ENCODE results near the gene DEFB123.

The DEFB123 gene

DNA sequence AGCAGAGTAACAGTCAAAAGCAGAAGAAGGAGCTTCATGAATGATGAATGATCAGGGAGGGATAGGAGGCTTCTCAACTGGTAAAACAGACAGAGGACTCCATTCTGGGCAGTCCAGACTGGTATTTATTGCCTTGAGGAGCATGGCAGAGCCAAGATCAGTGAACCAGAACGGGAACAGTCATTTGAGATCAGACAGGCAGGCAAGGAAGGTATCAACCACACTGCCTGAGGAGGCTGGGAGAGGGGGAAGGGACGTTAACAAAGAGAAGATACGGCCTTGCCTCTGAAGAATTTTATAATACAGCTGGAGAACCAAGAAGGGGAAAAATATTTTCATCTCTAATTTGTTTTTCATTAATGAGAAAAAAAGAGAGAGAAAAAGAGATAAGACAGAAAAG is 34.3 kb upstream of the DEFB123 start, which contains the start of gene DEFB121:
Gene DEFB121, minus strand, starts transcription at position 101 of the 400 bp plus-strand sequence. Its CDS starts 63 bp downstream, at position 38.
- Histone ChIP-seq H3K4me3 (ENCODE audit: low read depth, low read length) (no peak within 1 kb of the TSS), H4K91ac (ENCODE audit: low read depth, low read length) (no peak within 1 kb of the TSS), H3K14ac (ENCODE audit: low read length) (no peak within 1 kb of the TSS), H2AK5ac (ENCODE audit: low read length) (no peak within 1 kb of the TSS), H3K27me3 (ENCODE audit: insufficient read depth, low read length) (no peaks in the 10 kb centered on the region), H2AFZ (ENCODE audit: insufficient read depth, low read length, poor library complexity) (no peak within 1 kb of the TSS), H3K36me3 (ENCODE audit: control insufficient read depth in 1 of 2, insufficient read depth in 2 of 2, low read length in 2 of 2) (no peaks in the 10 kb centered on the region), H3K4me1 (ENCODE audit: control insufficient read depth in 1 of 2, insufficient read depth in 2 of 2, low read length in 2 of 2) (no peaks in the 10 kb centered on the region), H2BK5ac (ENCODE audit: low read depth, low read length, poor library complexity) (no peak within 1 kb of the TSS), H2BK120ac (ENCODE audit: insufficient read depth, low read length, poor library complexity) (no peak within 1 kb of the TSS), H4K12ac (ENCODE audit: low read depth, low read length) (no peak within 1 kb of the TSS), H3K4ac (ENCODE audit: low read depth, low read length) (no peak within 1 kb of the TSS), H3K79me1 (ENCODE audit: low read length) (no peaks in the 10 kb centered on the region), H3K23ac (ENCODE audit: low read length) (no peak within 1 kb of the TSS), H2BK12ac (ENCODE audit: low read length) (no peak within 1 kb of the TSS), H3K27ac (ENCODE audit: low read depth, low read length) (no peak within 1 kb of the TSS), H3K9ac (ENCODE audit: low read length) (no peak within 1 kb of the TSS), H3K9me3 (ENCODE audit: insufficient read depth, low read depth, low read length) (peaks cover 17% of the 10 kb centered on the region), H3K18ac (ENCODE audit: low read length) (no peak within 1 kb of the TSS), H3K79me2 (ENCODE audit: control insufficient read depth, insufficient read depth, low read length, poor library complexity) (no peaks in the 10 kb centered on the region), H4K8ac (ENCODE audit: low read depth, low read length) (no peak within 1 kb of the TSS), H3K4me2 (ENCODE audit: low read length) (no peak within 1 kb of the TSS)
- no peak for DNase-seq
- no CpG with 5 or more reads among the region's 3 CpGs for whole genome bisulfite sequencing (ENCODE audit: extremely low coverage, insufficient coverage, insufficient read length)

DNA sequence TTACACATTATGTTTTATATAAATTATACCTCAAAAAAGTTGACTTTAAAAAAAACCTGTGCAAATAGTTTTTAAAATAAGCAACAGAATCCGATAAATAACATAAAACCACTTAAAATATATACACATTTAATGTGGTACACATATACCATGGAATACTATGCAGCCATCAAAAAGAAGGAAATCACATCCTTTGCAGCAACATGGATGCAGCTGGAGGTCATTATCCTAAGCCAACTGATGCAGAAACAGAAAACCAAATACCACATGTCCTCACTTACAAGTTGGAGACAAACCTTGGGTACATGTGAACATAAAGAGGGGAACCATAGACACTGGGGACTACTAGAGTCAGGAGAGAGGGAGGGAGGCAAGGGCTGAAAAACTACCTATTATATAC is 30.4 kb upstream of the DEFB123 start:
- DNase-seq = no peak
- Histone ChIP-seq H3K36me3 (ENCODE audit: control insufficient read depth in 1 of 2, insufficient read depth in 2 of 2, low read length in 2 of 2) (no peaks in the 10 kb centered on the region), H2AK5ac (ENCODE audit: low read length) (no peak overlapping the region), H3K79me1 (ENCODE audit: low read length) (no peaks in the 10 kb centered on the region), H3K4me3 (ENCODE audit: low read depth, low read length) (no peak overlapping the region), H2BK120ac (ENCODE audit: insufficient read depth, low read length, poor library complexity) (no peak overlapping the region), H3K4me1 (ENCODE audit: control insufficient read depth in 1 of 2, insufficient read depth in 2 of 2, low read length in 2 of 2) (no peaks in the 10 kb centered on the region), H3K9me3 (ENCODE audit: insufficient read depth, low read depth, low read length) (peaks cover 17% of the 10 kb centered on the region), H3K79me2 (ENCODE audit: control insufficient read depth, insufficient read depth, low read length, poor library complexity) (no peaks in the 10 kb centered on the region), H3K9ac (ENCODE audit: low read length) (no peak overlapping the region), H3K27ac (ENCODE audit: low read depth, low read length) (no peak overlapping the region), H4K91ac (ENCODE audit: low read depth, low read length) (no peak overlapping the region), H2BK12ac (ENCODE audit: low read length) (no peak overlapping the region), H2AFZ (ENCODE audit: insufficient read depth, low read length, poor library complexity) (no peak overlapping the region), H3K27me3 (ENCODE audit: insufficient read depth, low read length) (no peaks in the 10 kb centered on the region), H4K8ac (ENCODE audit: low read depth, low read length) (no peak overlapping the region), H3K18ac (ENCODE audit: low read length) (no peak overlapping the region), H3K23ac (ENCODE audit: low read length) (no peak overlapping the region), H4K12ac (ENCODE audit: low read depth, low read length) (no peak overlapping the region), H3K4ac (ENCODE audit: low read depth, low read length) (no peak overlapping the region), H3K4me2 (ENCODE audit: low read length) (no peak overlapping the region), H3K14ac (ENCODE audit: low read length) (no peak overlapping the region), H2BK5ac (ENCODE audit: low read depth, low read length, poor library complexity) (no peak overlapping the region)
- no CpG with 5 or more reads among the region's 1 CpG for WGBS (ENCODE audit: extremely low coverage, insufficient coverage, insufficient read length)

DNA sequence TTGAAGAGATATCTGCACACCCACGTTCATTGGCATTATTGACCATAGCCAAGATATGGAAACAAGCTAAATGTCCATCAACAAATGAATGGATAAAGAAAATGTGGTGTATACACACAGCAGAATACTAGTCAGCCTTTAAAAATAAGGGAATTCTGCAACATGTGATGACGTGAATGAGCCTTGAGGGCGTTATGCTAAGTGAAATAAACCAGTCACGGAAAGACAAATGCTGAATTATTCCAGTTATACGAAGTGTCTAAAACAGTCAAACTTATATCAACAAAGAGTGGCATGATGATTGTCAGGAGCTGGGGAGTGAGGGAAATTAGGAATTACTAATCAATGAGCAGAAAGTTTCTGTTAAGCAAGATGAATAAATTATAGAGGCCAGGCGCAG is 26.1 kb upstream of the DEFB123 start:
- H3K18ac ChIP-seq (ENCODE audit: low read length) = no peak overlapping the region
- H3K9me3 ChIP-seq (ENCODE audit: insufficient read depth, low read depth, low read length) = peaks cover 10% of the 10 kb centered on the region
- H3K4me1 ChIP-seq (ENCODE audit: control insufficient read depth in 1 of 2, insufficient read depth in 2 of 2, low read length in 2 of 2) = no peaks in the 10 kb centered on the region
- H3K14ac ChIP-seq (ENCODE audit: low read length) = no peak overlapping the region
- H3K27me3 ChIP-seq (ENCODE audit: insufficient read depth, low read length) = no peaks in the 10 kb centered on the region
- no peak overlapping the region for H3K9ac ChIP-seq (ENCODE audit: low read length)
- H3K79me1 ChIP-seq (ENCODE audit: low read length) = no peaks in the 10 kb centered on the region
- H3K23ac ChIP-seq (ENCODE audit: low read length) = no peak overlapping the region
- H4K8ac ChIP-seq (ENCODE audit: low read depth, low read length) = no peak overlapping the region
- no peak for DNase-seq
- H3K27ac ChIP-seq (ENCODE audit: low read depth, low read length) = no peak overlapping the region
- no peak overlapping the region for H2BK5ac ChIP-seq (ENCODE audit: low read depth, low read length, poor library complexity)
- H3K36me3 ChIP-seq (ENCODE audit: control insufficient read depth in 1 of 2, insufficient read depth in 2 of 2, low read length in 2 of 2) = no peaks in the 10 kb centered on the region
- H4K91ac ChIP-seq (ENCODE audit: low read depth, low read length) = no peak overlapping the region
- H3K4me3 ChIP-seq (ENCODE audit: low read depth, low read length) = no peak overlapping the region
- no peak overlapping the region for H2AK5ac ChIP-seq (ENCODE audit: low read length)
- WGBS (ENCODE audit: extremely low coverage, insufficient coverage, insufficient read length) = no CpG with 5 or more reads among the region's 6 CpGs
- no peak overlapping the region for H2BK120ac ChIP-seq (ENCODE audit: insufficient read depth, low read length, poor library complexity)
- no peak overlapping the region for H4K12ac ChIP-seq (ENCODE audit: low read depth, low read length)
- H2BK12ac ChIP-seq (ENCODE audit: low read length) = no peak overlapping the region
- H2AFZ ChIP-seq (ENCODE audit: insufficient read depth, low read length, poor library complexity) = no peak overlapping the region
- H3K4ac ChIP-seq (ENCODE audit: low read depth, low read length) = no peak overlapping the region
- H3K79me2 ChIP-seq (ENCODE audit: control insufficient read depth, insufficient read depth, low read length, poor library complexity) = no peaks in the 10 kb centered on the region
- no peak overlapping the region for H3K4me2 ChIP-seq (ENCODE audit: low read length)

DNA sequence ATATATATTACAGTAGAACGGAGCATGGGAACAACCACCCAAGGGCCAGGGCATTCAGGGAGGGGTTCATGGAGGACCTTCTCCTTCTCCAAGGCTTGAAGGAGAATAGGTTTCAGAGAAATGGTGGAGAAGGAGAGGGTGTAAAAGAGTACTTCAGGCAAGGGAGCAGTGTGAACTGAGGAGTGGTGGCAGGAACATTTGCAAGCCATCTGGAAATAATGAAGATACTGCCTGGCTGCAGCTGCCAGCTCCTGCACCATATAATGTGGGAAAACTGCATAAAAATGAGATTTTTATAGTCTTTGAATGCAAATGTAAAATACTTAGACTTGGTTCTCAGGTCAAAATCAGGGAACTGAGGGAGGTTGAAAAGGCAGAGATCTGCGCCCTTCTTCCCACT is 24.8 kb upstream of the DEFB123 start:
- H3K79me1 ChIP-seq (ENCODE audit: low read length) = no peaks in the 10 kb centered on the region
- H3K36me3 ChIP-seq (ENCODE audit: control insufficient read depth in 1 of 2, insufficient read depth in 2 of 2, low read length in 2 of 2) = no peaks in the 10 kb centered on the region
- H2AK5ac ChIP-seq (ENCODE audit: low read length) = no peak overlapping the region
- WGBS (ENCODE audit: extremely low coverage, insufficient coverage, insufficient read length) = no CpG with 5 or more reads among the region's 2 CpGs
- H3K79me2 ChIP-seq (ENCODE audit: control insufficient read depth, insufficient read depth, low read length, poor library complexity) = no peaks in the 10 kb centered on the region
- no peak overlapping the region for H4K12ac ChIP-seq (ENCODE audit: low read depth, low read length)
- no peak overlapping the region for H3K4me3 ChIP-seq (ENCODE audit: low read depth, low read length)
- DNase-seq = no peak
- no peak overlapping the region for H3K14ac ChIP-seq (ENCODE audit: low read length)
- H3K4ac ChIP-seq (ENCODE audit: low read depth, low read length) = no peak overlapping the region
- peaks cover 10% of the 10 kb centered on the region for H3K9me3 ChIP-seq (ENCODE audit: insufficient read depth, low read depth, low read length)
- H3K4me2 ChIP-seq (ENCODE audit: low read length) = no peak overlapping the region
- H2BK12ac ChIP-seq (ENCODE audit: low read length) = no peak overlapping the region
- H3K27me3 ChIP-seq (ENCODE audit: insufficient read depth, low read length) = no peaks in the 10 kb centered on the region
- no peak overlapping the region for H4K8ac ChIP-seq (ENCODE audit: low read depth, low read length)
- H2BK5ac ChIP-seq (ENCODE audit: low read depth, low read length, poor library complexity) = no peak overlapping the region
- no peak overlapping the region for H3K23ac ChIP-seq (ENCODE audit: low read length)
- no peak overlapping the region for H4K91ac ChIP-seq (ENCODE audit: low read depth, low read length)
- no peak overlapping the region for H2BK120ac ChIP-seq (ENCODE audit: insufficient read depth, low read length, poor library complexity)
- H3K27ac ChIP-seq (ENCODE audit: low read depth, low read length) = no peak overlapping the region
- H3K9ac ChIP-seq (ENCODE audit: low read length) = no peak overlapping the region
- H2AFZ ChIP-seq (ENCODE audit: insufficient read depth, low read length, poor library complexity) = no peak overlapping the region
- H3K18ac ChIP-seq (ENCODE audit: low read length) = no peak overlapping the region
- H3K4me1 ChIP-seq (ENCODE audit: control insufficient read depth in 1 of 2, insufficient read depth in 2 of 2, low read length in 2 of 2) = no peaks in the 10 kb centered on the region
